Vagina (tissue), 2 donors: ENCODE results near the gene IRS2.

Source experiments
- CTCF ChIP-seq, 3 experiments: fragments of 450-650 bp in 2 of 3; fragments of 200-600 bp in 1 of 3; sonication (generic) in 1 of 3; IDR thresholded peaks; one replicate each; pipeline ENCODE4 v1.5.1; 2017 to 2019; ENCODE audit warnings: antibody characterized with exemption in 3 of 3, mild to moderate bottlenecking in 2 of 3, moderate library complexity in 2 of 3
- POLR2A ChIP-seq, 2 donors: fragments of 450-650 bp; IDR thresholded peaks; one replicate each; pipeline ENCODE4 v1.6.1; 2017; ENCODE audit warnings: antibody characterized with exemption in 2 of 2, mild to moderate bottlenecking in 2 of 2, moderate library complexity in 2 of 2
- POLR2AphosphoS5 ChIP-seq, 2 donors: sonication (generic); formaldehyde crosslinking; IDR thresholded peaks; one replicate each; pipeline ENCODE4 v1.9.0; 2017; ENCODE audit warnings: antibody characterized with exemption in 2 of 2, mild to moderate bottlenecking in 2 of 2, low read depth in 1 of 2; ENCODE audit not compliant: insufficient read depth in 1 of 2

GRCh38 chr13:109741966-109742365 is 44.4 kb downstream of the IRS2 start:
- TF ChIP-seq POLR2AphosphoS5 (IDR thresholded peaks at IDR 0.05; ENCODE audit: insufficient read depth in 1 of 2, low read depth in 1 of 2) (no peak), CTCF (IDR thresholded peaks at IDR 0.05) (no peak), POLR2A (IDR thresholded peaks at IDR 0.05) (no peak)
